H1 (cell line): ENCODE results near the gene ZC3H12C. TPM values are rescaled to one million over a fixed set of nuclear protein-coding genes. Genes with fewer than 3 reads are reported as not detected.

Experiments
- CTCF ChIA-PET: fragments of 300-600 bp; sonication (Branson Sonifier 250); formaldehyde crosslinking; loops from one replicate; lab custom pipeline; 2021; ENCODE audit not compliant: partially characterized antibody; lab: Charles Lee
- POLR2A ChIA-PET: fragments of 300-600 bp; sonication (Branson Sonifier 250); formaldehyde crosslinking; loops from one replicate; lab custom pipeline; 2021; ENCODE audit warnings: inconsistent platforms; ENCODE audit not compliant: partially characterized antibody; lab: Charles Lee
- DNase-seq, 2 experiments: peaks; one replicate each; pipeline versions ENCODE4 v3.0.0 to v3.0.0-alpha.2; 2010 to 2022; ENCODE audit warnings: low spot score in 2 of 2, low read depth in 1 of 2, mixed read lengths in 1 of 2
- FAIRE-seq: peaks from 2 replicates; lab custom pipeline; 2011; peaks lifted over from hg19 to GRCh38; lab: Jason Lieb, UNC
- H2AFZ ChIP-seq: 2 replicates; pipeline ENCODE4 v1.8.1; 2012; ENCODE audit warnings: low read length, inconsistent platforms
- H2AK5ac ChIP-seq: 2 replicates; pipeline ENCODE4 v1.6.1; 2013; ENCODE audit warnings: low read depth, low read length
- H2BK120ac ChIP-seq: replicated peaks from 2 replicates; pipeline ENCODE3; 2013; ENCODE audit warnings: low read depth, low read length, inconsistent platforms
- H2BK12ac ChIP-seq: 2 replicates; pipeline ENCODE4 v1.6.1; 2013; ENCODE audit warnings: low read depth, low read length
- H2BK15ac ChIP-seq: 2 replicates; pipeline ENCODE4 v1.6.1; 2013; ENCODE audit warnings: low read length
- H2BK20ac ChIP-seq: 2 replicates; pipeline ENCODE4 v1.6.1; 2013; ENCODE audit warnings: low read length
- H2BK5ac ChIP-seq: 2 replicates; pipeline ENCODE4 v1.6.1; 2013; ENCODE audit warnings: low read depth, low read length
- H3K14ac ChIP-seq: 2 replicates; pipeline ENCODE4 v1.6.1; 2013; ENCODE audit warnings: inconsistent platforms; ENCODE audit not compliant: insufficient read length
- H3K18ac ChIP-seq: 2 replicates; pipeline ENCODE4 v1.6.1; 2013; ENCODE audit warnings: low read length; ENCODE audit errors: extremely low read depth
- H3K23ac ChIP-seq: 2 replicates; pipeline ENCODE4 v1.6.1; 2013; ENCODE audit warnings: inconsistent platforms; ENCODE audit not compliant: insufficient read length
- H3K23me2 ChIP-seq: 2 replicates; pipeline ENCODE4 v1.6.1; 2013; ENCODE audit warnings: low read depth, low read length
- H3K27ac ChIP-seq: 2 replicates; pipeline ENCODE4 v1.6.1; 2011; ENCODE audit warnings: low read depth, low read length, inconsistent platforms
- H3K27me3 ChIP-seq, 4 experiments: replicated peaks in 1 of 4; 1 replicate in 1 of 4; 2 replicates in 3 of 4; pipeline versions ENCODE4 v1.6.1 to v1.8.1; 2011 to 2013; ENCODE audit warnings: low read length in 3 of 4, mild to moderate bottlenecking in 3 of 4, inconsistent platforms in 2 of 4, mixed read lengths in 2 of 4, moderate library complexity in 1 of 4; ENCODE audit not compliant: control insufficient read depth in 3 of 4, insufficient read depth in 3 of 4; ENCODE audit errors: extremely low read depth in 1 of 4
- H3K36me3 ChIP-seq, 4 experiments: 2 replicates each; pipeline versions ENCODE4 v1.6.1 to v1.8.1; 2011 to 2013; ENCODE audit warnings: mild to moderate bottlenecking in 4 of 4, low read length in 3 of 4, moderate library complexity in 2 of 4, control low read depth in 1 of 4, inconsistent platforms in 1 of 4; ENCODE audit not compliant: insufficient read depth in 4 of 4, control insufficient read depth in 2 of 4
- H3K4ac ChIP-seq: replicated peaks from 2 replicates; pipeline ENCODE3; 2013; ENCODE audit warnings: low read length, low read depth, mixed read lengths, inconsistent platforms; ENCODE audit not compliant: insufficient read length
- H3K4me1 ChIP-seq, 4 experiments: replicated peaks in 1 of 4; 1 replicate in 1 of 4; 2 replicates in 3 of 4; pipeline versions ENCODE4 v1.6.1 to v1.8.1; 2011 to 2013; ENCODE audit warnings: low read length in 3 of 4, inconsistent platforms in 2 of 4, mixed read lengths in 1 of 4; ENCODE audit not compliant: insufficient read depth in 4 of 4, control insufficient read depth in 3 of 4
- H3K4me2 ChIP-seq, 2 experiments: 2 replicates each; pipeline versions ENCODE4 v1.6.1 to v1.8.1; 2011 to 2013; ENCODE audit warnings: low read depth in 2 of 2, low read length in 2 of 2, control low read depth in 1 of 2, inconsistent platforms in 1 of 2, mild to moderate bottlenecking in 1 of 2; ENCODE audit not compliant: insufficient read depth in 1 of 2
- H3K4me3 ChIP-seq, 4 experiments: fragments of 200-600, 300-600 bp in 1 of 4; sonication (generic), shearing (Covaris generic), sonication (Bioruptor Twin) in 1 of 4; 2 replicates each; pipeline versions ENCODE4 v1.5.1 to v1.8.1; 2011 to 2016; ENCODE audit warnings: low read length in 4 of 4, low read depth in 3 of 4, control low read depth in 2 of 4, inconsistent platforms in 2 of 4, mild to moderate bottlenecking in 2 of 4, mixed read lengths in 1 of 4, moderate library complexity in 1 of 4; ENCODE audit not compliant: insufficient read depth in 2 of 4; ENCODE audit errors: extremely low read depth in 1 of 4
- H3K56ac ChIP-seq: replicated peaks from 2 replicates; pipeline ENCODE3; 2013; ENCODE audit warnings: low read depth, mild to moderate bottlenecking, mixed read lengths, low read length, inconsistent platforms; ENCODE audit not compliant: insufficient read length
- H3K79me1 ChIP-seq: 2 replicates; pipeline ENCODE4 v1.6.1; 2013; ENCODE audit warnings: low read depth, low read length, control low read depth
- H3K79me2 ChIP-seq, 2 experiments: 2 replicates each; pipeline versions ENCODE4 v1.6.1 to v1.8.1; 2012 to 2013; ENCODE audit warnings: low read length in 2 of 2, mild to moderate bottlenecking in 2 of 2, inconsistent platforms in 1 of 2; ENCODE audit not compliant: insufficient read depth in 2 of 2, control insufficient read depth in 1 of 2
- H3K9ac ChIP-seq, 4 experiments: replicated peaks in 1 of 4; 1 replicate in 1 of 4; 2 replicates in 3 of 4; pipeline versions ENCODE4 v1.6.1 to v1.8.1; 2011 to 2013; ENCODE audit warnings: low read depth in 3 of 4, low read length in 3 of 4, control low read depth in 2 of 4, mild to moderate bottlenecking in 2 of 4, moderate library complexity in 2 of 4, inconsistent platforms in 1 of 4; ENCODE audit errors: extremely low read depth in 1 of 4
- H3K9me3 ChIP-seq, 2 experiments: 2 replicates each; pipeline versions ENCODE4 v1.6.1 to v1.8.1; 2012 to 2013; ENCODE audit warnings: mild to moderate bottlenecking in 2 of 2, moderate library complexity in 2 of 2, control low read depth in 1 of 2, inconsistent platforms in 1 of 2, low read depth in 1 of 2, low read length in 1 of 2, mixed read lengths in 1 of 2; ENCODE audit not compliant: insufficient read depth in 2 of 2
- H4K20me1 ChIP-seq, 2 experiments: replicated peaks in 1 of 2; 2 replicates each; pipeline versions ENCODE3 to v1.8.1; 2011 to 2013; ENCODE audit warnings: inconsistent platforms in 2 of 2, low read length in 2 of 2, mild to moderate bottlenecking in 1 of 2; ENCODE audit not compliant: insufficient read depth in 2 of 2, control insufficient read depth in 1 of 2
- H4K5ac ChIP-seq: 2 replicates; pipeline ENCODE4 v1.6.1; 2013; ENCODE audit warnings: low read length, low read depth, mixed read lengths, inconsistent platforms; ENCODE audit not compliant: insufficient read length
- H4K8ac ChIP-seq: 2 replicates; pipeline ENCODE4 v1.8.0; 2013; ENCODE audit warnings: mild to moderate bottlenecking, moderate library complexity, low read length, inconsistent platforms; ENCODE audit not compliant: insufficient read depth; ENCODE audit errors: extremely low read depth
- H4K91ac ChIP-seq: replicated peaks from 2 replicates; pipeline ENCODE3; 2013; ENCODE audit warnings: low read length, mixed read lengths, inconsistent platforms; ENCODE audit not compliant: insufficient read length
- EP300 ChIP-seq, 2 experiments: IDR thresholded peaks; 1 replicate in 1 of 2; 2 replicates in 1 of 2; pipeline ENCODE4 v1.6.1; 2011 to 2012; ENCODE audit warnings: low read depth in 2 of 2, low read length in 2 of 2, mild to moderate bottlenecking in 2 of 2, borderline replicate concordance in 1 of 2, inconsistent platforms in 1 of 2, moderate library complexity in 1 of 2
- WGBS, 2 experiments: shearing (Covaris generic) in 1 of 2; methylation state at CpG; one replicate each; pipeline versions ENCODE4 v1.1.6 to v1.1.7; 2013 to 2015; ENCODE audit warnings: low lambda C conversion rate in 2 of 2, mixed read lengths in 2 of 2, inconsistent platforms in 1 of 2, low coverage in 1 of 2, missing lambda C conversion rate in 1 of 2; ENCODE audit not compliant: insufficient replicate concordance in 2 of 2, insufficient coverage in 1 of 2, insufficient read length in 1 of 2; ENCODE audit errors: extremely low coverage in 1 of 2, missing lambda C conversion rate in 1 of 2; 5-methylcytosine and 5-hydroxymethylcytosine counted together
- polyA plus RNA-seq, 7 experiments: library from polyadenylated mRNA; depleted of rRNA in 3 of 7; stranded (reverse) in 5 of 7; unstranded in 2 of 7; fragments of >200 nt in 5 of 7; fragments of 200-250 nt in 2 of 7; gene quantifications; 1 replicate in 5 of 7; 2 replicates in 1 of 7; 4 replicates in 1 of 7; pipeline versions ENCODE4 v1.2.1 to v1.2.3, GENCODE V29; 2011 to 2013; ENCODE audit warnings: missing spikeins in 2 of 7, mixed read lengths in 2 of 7
- total RNA-seq: library from RNA; stranded (reverse); fragmentation: NEBNext Ultra II Directional; extraction: Animal tissue kit (Norgen Biotek cat#: 25700); gene quantifications from 2 replicates; pipeline ENCODE4 v1.2.1, GENCODE V29; 2021

ZC3H12C gene
- total and polyA plus RNA-seq, 2 of the 8 experiments (the other 6 are each of a cell fraction or from before 2014, with no cell fraction given) = 2.0 to 2.7 TPM

- no peak overlapping the region for H3K18ac ChIP-seq
- no peak for TF ChIP-seq EP300 (IDR thresholded peaks at IDR 0.05; ENCODE audit: borderline replicate concordance in 1 of 2, low read depth in 2 of 2, low read length in 2 of 2)
- CTCF ChIA-PET = no interaction called here
Observed at GRCh38 chr11:110086892-110087309, 6.3 kb upstream of the ZC3H12C start.

More at GRCh38 chr11:110086892-110087309, 6.3 kb upstream of the ZC3H12C start:
- Histone ChIP-seq H2BK20ac (no peak overlapping the region), H3K4me1 (peaks cover 0 to 4% (median under 1%) of the 10 kb centered on the region in 4 experiments; a peak in 4 of 7 replicates), H2BK15ac (no peak overlapping the region), H3K9ac (no peak overlapping the region), H2BK5ac (no peak overlapping the region), H3K79me1 (no peaks in the 10 kb centered on the region), H2AK5ac (no peak overlapping the region), H2BK120ac (no peak overlapping the region), H3K36me3 (no peaks in the 10 kb centered on the region), H4K20me1 (no peaks in the 10 kb centered on the region), H3K23me2 (no peaks in the 10 kb centered on the region), H3K14ac (no peak overlapping the region), H3K79me2 (no peaks in the 10 kb centered on the region), H3K4ac (no peak overlapping the region), H4K5ac (no peak overlapping the region), H3K4me2 (no peak overlapping the region), H3K9me3 (no peaks in the 10 kb centered on the region), H3K23ac (no peak overlapping the region), H4K8ac (no peak overlapping the region), H4K91ac (no peak overlapping the region), H3K4me3 (no peak overlapping the region), H3K56ac (no peak overlapping the region), H3K27me3 (peaks cover 0 to 10% (median 2%) of the 10 kb centered on the region in 4 experiments; a peak in 1 of 7 replicates), H2AFZ (no peak overlapping the region), H2BK12ac (no peak overlapping the region), H3K27ac (no peak overlapping the region)
- DNase-seq (no peak), FAIRE-seq (no peak)
- 63% methylated on average over 3 of the region's 3 CpGs; no CpG with 5 or more reads in 1 of the 2 experiments for WGBS, 2 experiments
- POLR2A ChIA-PET = no interaction called here
